ENCODE results near the gene CCDC78. TPM values are rescaled to one million over a fixed set of nuclear protein-coding genes. Genes with fewer than 3 reads are reported as not detected.

Gene CCDC78
- total RNA-seq, 1 donor from 2014 or later: 0.78 TPM

- peaks cover 16% of the 10 kb centered on the region for H3K27me3 ChIP-seq
- H3K36me3 ChIP-seq: peaks cover 8% of the 10 kb centered on the region
- no peak overlapping the region for H3K27ac ChIP-seq
- TF ChIP-seq, protein P1, sequence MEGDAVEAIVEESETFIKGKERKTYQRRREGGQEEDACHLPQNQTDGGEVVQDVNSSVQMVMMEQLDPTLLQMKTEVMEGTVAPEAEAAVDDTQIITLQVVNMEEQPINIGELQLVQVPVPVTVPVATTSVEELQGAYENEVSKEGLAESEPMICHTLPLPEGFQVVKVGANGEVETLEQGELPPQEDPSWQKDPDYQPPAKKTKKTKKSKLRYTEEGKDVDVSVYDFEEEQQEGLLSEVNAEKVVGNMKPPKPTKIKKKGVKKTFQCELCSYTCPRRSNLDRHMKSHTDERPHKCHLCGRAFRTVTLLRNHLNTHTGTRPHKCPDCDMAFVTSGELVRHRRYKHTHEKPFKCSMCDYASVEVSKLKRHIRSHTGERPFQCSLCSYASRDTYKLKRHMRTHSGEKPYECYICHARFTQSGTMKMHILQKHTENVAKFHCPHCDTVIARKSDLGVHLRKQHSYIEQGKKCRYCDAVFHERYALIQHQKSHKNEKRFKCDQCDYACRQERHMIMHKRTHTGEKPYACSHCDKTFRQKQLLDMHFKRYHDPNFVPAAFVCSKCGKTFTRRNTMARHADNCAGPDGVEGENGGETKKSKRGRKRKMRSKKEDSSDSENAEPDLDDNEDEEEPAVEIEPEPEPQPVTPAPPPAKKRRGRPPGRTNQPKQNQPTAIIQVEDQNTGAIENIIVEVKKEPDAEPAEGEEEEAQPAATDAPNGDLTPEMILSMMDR (IDR thresholded peaks at IDR 0.05): no peak
- peak overlapping the region; percentile 58 for H3K4me3 ChIP-seq
- intact Hi-C loops (cut with DNase I): no loop called here
- H3K9me3 ChIP-seq: no peaks in the 10 kb centered on the region
- H3K4me1 ChIP-seq: peaks cover 20% of the 10 kb centered on the region
- peak; percentile 69 for ATAC-seq
- peak; percentile 88 for DNase-seq
These were observed 2.1 kb upstream of the CCDC78 start for GRCh38 chr16:728131-728889.

GRCh38 chr16:727291-727977 lies 1.2 kb upstream of the CCDC78 start:
- ATAC-seq: peak; percentile 1
- peak overlapping the region; percentile 47 for H3K27ac ChIP-seq
- intact Hi-C loops (cut with DNase I): no loop called here

DNA sequence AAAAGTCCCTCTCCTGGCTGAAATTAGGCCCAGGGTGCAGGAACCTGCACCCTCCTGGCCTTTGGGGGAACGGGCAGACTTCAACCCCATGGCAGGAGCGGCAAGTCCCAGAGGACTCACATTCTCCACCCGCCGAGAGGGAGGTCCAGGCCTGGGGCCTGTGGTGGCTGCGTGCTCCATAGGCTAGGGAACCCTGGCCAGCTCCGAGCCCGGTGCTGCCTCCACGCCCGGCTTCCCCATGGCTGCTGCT lies 130 bp downstream of the CCDC78 start:
- Histone ChIP-seq H3K36me3 (no peaks in the 10 kb centered on the region), H3K9me3 (no peaks in the 10 kb centered on the region), H3K27me3 (peaks cover 16% of the 10 kb centered on the region), H3K27ac (no peak overlapping the region), H3K4me3 (peak overlapping the region; percentile 58), H3K4me1 (peaks cover 27% of the 10 kb centered on the region)
- intact Hi-C loops (cut with DNase I): no loop called here
- no peak for DNase-seq
- ATAC-seq: no peak
- TF ChIP-seq, protein P1 (IDR thresholded peaks at IDR 0.05): no peak

More at GRCh38 chr16:727291-727977, 1.2 kb upstream of the CCDC78 start:
- H3K36me3 ChIP-seq: peaks cover 8% of the 10 kb centered on the region
- no peaks in the 10 kb centered on the region for H3K9me3 ChIP-seq
- DNase-seq: no peak
- H3K27me3 ChIP-seq: peaks cover 16% of the 10 kb centered on the region
- H3K4me1 ChIP-seq: peaks cover 20% of the 10 kb centered on the region
- TF ChIP-seq, protein P1 (IDR thresholded peaks at IDR 0.05): no peak
- H3K4me3 ChIP-seq: peak overlapping the region; percentile 58

- intact Hi-C loops (cut with DNase I): no loop called here
- no peaks in the 10 kb centered on the region for H3K36me3 ChIP-seq
- TF ChIP-seq, protein P1 (IDR thresholded peaks at IDR 0.05): no peak
- H3K27me3 ChIP-seq: peaks cover 16% of the 10 kb centered on the region
- H3K27ac ChIP-seq: no peak overlapping the region
- ATAC-seq: no peak
- no peak overlapping the region for H3K4me3 ChIP-seq
- H3K4me1 ChIP-seq: peaks cover 27% of the 10 kb centered on the region
- H3K9me3 ChIP-seq: no peaks in the 10 kb centered on the region
- no peak for DNase-seq
These were observed 618 bp downstream of the CCDC78 start for GRCh38 chr16:725463-726187.

DNA sequence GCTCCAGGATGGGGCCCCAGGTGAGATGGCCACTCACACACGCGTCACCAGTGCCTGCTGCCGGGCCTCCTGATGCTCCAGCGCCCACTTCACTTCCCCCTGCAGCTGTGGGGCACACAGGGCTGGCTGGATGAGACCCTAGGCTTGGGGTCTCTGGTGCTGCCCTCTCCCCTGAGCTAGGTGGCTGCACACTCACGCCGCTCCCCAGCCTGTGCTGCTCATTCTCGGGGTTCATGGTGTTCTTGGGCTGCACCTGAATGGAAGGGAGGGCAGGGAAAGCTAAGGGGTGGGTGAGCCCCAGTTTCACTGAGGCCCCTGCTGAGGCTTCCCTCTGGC lies 1.2 kb downstream of the CCDC78 start:
- Histone ChIP-seq H3K36me3 (no peaks in the 10 kb centered on the region), H3K4me1 (peaks cover 31% of the 10 kb centered on the region), H3K27me3 (peaks cover 16% of the 10 kb centered on the region), H3K27ac (no peak overlapping the region), H3K4me3 (no peak overlapping the region), H3K9me3 (no peaks in the 10 kb centered on the region)
- ATAC-seq (no peak), DNase-seq (no peak)
- TF ChIP-seq, protein P1 (IDR thresholded peaks at IDR 0.05): no peak
- intact Hi-C loops (cut with DNase I): no loop called here

All from upper lobe of right lung (tissue), 1 donor.